Glutamatergic neuron (in vitro differentiated cells): ENCODE results near the gene ZYX. TPM values are rescaled to one million over a fixed set of nuclear protein-coding genes. Genes with fewer than 3 reads are reported as not detected.

Experiments
- DNase-seq: peaks from one replicate; pipeline ENCODE4 v3.0.0; 2022
- H3K27ac Mint-ChIP-seq: one replicate; pipeline ENCODE4 v1.8.0; 2020; ENCODE audit warnings: mild to moderate bottlenecking, mixed read lengths, inconsistent platforms; ENCODE audit not compliant: unreplicated experiment
- H3K27me3 Mint-ChIP-seq: one replicate; pipeline ENCODE4 v1.8.0; 2020; ENCODE audit warnings: mild to moderate bottlenecking, moderate library complexity, mixed read lengths, inconsistent platforms; ENCODE audit not compliant: unreplicated experiment
- H3K36me3 Mint-ChIP-seq: one replicate; pipeline ENCODE4 v1.8.0; 2020; ENCODE audit warnings: mild to moderate bottlenecking, mixed read lengths, inconsistent platforms; ENCODE audit not compliant: unreplicated experiment
- H3K4me1 Mint-ChIP-seq: one replicate; pipeline ENCODE4 v1.8.0; 2020; ENCODE audit warnings: mild to moderate bottlenecking, low read depth, mixed read lengths, inconsistent platforms; ENCODE audit not compliant: unreplicated experiment
- H3K4me3 Mint-ChIP-seq: one replicate; pipeline ENCODE4 v1.8.0; 2020; ENCODE audit warnings: mild to moderate bottlenecking, mixed read lengths, inconsistent platforms; ENCODE audit not compliant: unreplicated experiment
- H3K9me3 Mint-ChIP-seq: one replicate; pipeline ENCODE4 v1.8.0; 2020; ENCODE audit warnings: mild to moderate bottlenecking, moderate library complexity, mixed read lengths, inconsistent platforms; ENCODE audit not compliant: unreplicated experiment
- CTCF ChIP-seq: fragments of 200-600 bp; sonication (generic); IDR thresholded peaks from one replicate; pipeline ENCODE4 v1.5.0; 2021; ENCODE audit not compliant: partially characterized antibody, unreplicated experiment
- total RNA-seq: library from RNA; stranded (reverse); fragmentation: NEBNext Ultra II Directional; extraction: Animal tissue kit (Norgen Biotek cat#: 25700); gene quantifications from one replicate; pipeline ENCODE4 v1.2.1, GENCODE V29; 2021; ENCODE audit not compliant: unreplicated experiment

ZYX gene
- total RNA-seq, 1 donor from 2014 or later = 163 TPM

- Mint-ChIP-seq H3K27ac (peak overlapping the region; percentile 15), H3K4me1 (peaks cover 7% of the 10 kb centered on the region), H3K27me3 (peaks cover 8% of the 10 kb centered on the region), H3K36me3 (peaks cover 5% of the 10 kb centered on the region), H3K4me3 (no peak overlapping the region), H3K9me3 (peaks cover 5% of the 10 kb centered on the region)
- TF ChIP-seq CTCF = no peak
- DNase-seq = no peak
Observed at GRCh38 chr7:143388051-143388450, 6.9 kb downstream of the ZYX start.

GRCh38 chr7:143388491-143389101 lies 7.5 kb downstream of the ZYX start:
- Mint-ChIP-seq H3K9me3 (peaks cover 5% of the 10 kb centered on the region), H3K36me3 (peaks cover 5% of the 10 kb centered on the region)
- no peak for TF ChIP-seq CTCF

GRCh38 chr7:143389316-143390103 lies 8.4 kb downstream of the ZYX start:
- H3K9me3 Mint-ChIP-seq = peaks cover 5% of the 10 kb centered on the region
- H3K27ac Mint-ChIP-seq = no peak overlapping the region
- TF ChIP-seq CTCF = no peak
- peaks cover 5% of the 10 kb centered on the region for H3K36me3 Mint-ChIP-seq
- peaks cover 7% of the 10 kb centered on the region for H3K4me1 Mint-ChIP-seq
- H3K27me3 Mint-ChIP-seq = peaks cover 8% of the 10 kb centered on the region
- no peak overlapping the region for H3K4me3 Mint-ChIP-seq
- no peak for DNase-seq

More at GRCh38 chr7:143388491-143389101, 7.5 kb downstream of the ZYX start:
- peaks cover 8% of the 10 kb centered on the region for H3K27me3 Mint-ChIP-seq
- peaks cover 7% of the 10 kb centered on the region for H3K4me1 Mint-ChIP-seq
- no peak overlapping the region for H3K4me3 Mint-ChIP-seq
- H3K27ac Mint-ChIP-seq = no peak overlapping the region
- DNase-seq = no peak

GRCh38 chr7:143390104-143390772 lies 9.1 kb downstream of the ZYX start:
- peaks cover 5% of the 10 kb centered on the region for H3K36me3 Mint-ChIP-seq
- no peak for DNase-seq

More at GRCh38 chr7:143390104-143390772, 9.1 kb downstream of the ZYX start:
- Mint-ChIP-seq H3K27ac (no peak overlapping the region), H3K4me1 (peaks cover 7% of the 10 kb centered on the region), H3K4me3 (no peak overlapping the region), H3K9me3 (peaks cover 7% of the 10 kb centered on the region), H3K27me3 (peaks cover 11% of the 10 kb centered on the region)
- TF ChIP-seq CTCF = no peak
